ENCODE data around the gene FCHSD2. TPM values are rescaled to one million over a fixed set of nuclear protein-coding genes. Genes with fewer than 3 reads are reported as not detected.

FCHSD2 gene
- total and polyA plus RNA-seq, 10 donors, result 30.2 to 129 (median 69.7) TPM

GRCh38 chr11:72899238-72899637 lies 242.9 kb downstream of the FCHSD2 start:
- Histone ChIP-seq H3K27ac (peak overlapping the region in 2 of 8 donors; percentile 6 to 16), H3K4me1 (peaks cover 0 to 6% (median 0%) of the 10 kb centered on the region in 6 donors), H3K9me3 (no peaks in the 10 kb centered on the region), H3K36me3 (peaks cover 0 to 93% (median 22%) of the 10 kb centered on the region in 6 donors), H3K27me3 (replicated peaks in 1 of 7) (no peaks in the 10 kb centered on the region), H3K4me3 (no peak overlapping the region)
- intact Hi-C loops (cut with DNase I; ENCODE audit: low total_unique reads), result no loop called here
- 76 to 87% (median 78%) methylated on average over 2 of the region's 2 CpGs for WGBS, 5 donors
- DNase-seq, result no peak
- no peak for TF ChIP-seq POLR2AphosphoS5 (IDR thresholded peaks at IDR 0.05)
- TF ChIP-seq POLR2A (IDR thresholded peaks at IDR 0.05), result no peak
- no peak for TF ChIP-seq CTCF (IDR thresholded peaks at IDR 0.05 in 8 of 11, conservative IDR thresholded peaks at IDR 0.05 in 3 of 11)

GRCh38 chr11:72897506-72897905 lies 244.6 kb downstream of the FCHSD2 start:
- H3K27me3 ChIP-seq (replicated peaks in 1 of 7), result no peaks in the 10 kb centered on the region
- no peaks in the 10 kb centered on the region for H3K9me3 ChIP-seq
- H3K36me3 ChIP-seq, result peaks cover 0 to 94% (median 24%) of the 10 kb centered on the region in 6 donors
- peak overlapping the region in 5 of 8 donors; percentile 8 to 53 (median 44) for H3K27ac ChIP-seq
- intact Hi-C loops (cut with DNase I; ENCODE audit: low total_unique reads), result no loop called here
- no peak for DNase-seq
- H3K4me1 ChIP-seq, result peaks cover 0 to 6% (median 0%) of the 10 kb centered on the region in 6 donors
- no peak overlapping the region for H3K4me3 ChIP-seq
- TF ChIP-seq CTCF (IDR thresholded peaks at IDR 0.05 in 8 of 11, conservative IDR thresholded peaks at IDR 0.05 in 3 of 11), result no peak
- no peak for TF ChIP-seq POLR2A (IDR thresholded peaks at IDR 0.05)
- TF ChIP-seq POLR2AphosphoS5 (IDR thresholded peaks at IDR 0.05), result no peak

GRCh38 chr11:72896431-72896830 lies 245.7 kb downstream of the FCHSD2 start:
- H3K36me3 ChIP-seq, result peaks cover 0 to 88% (median 19%) of the 10 kb centered on the region in 6 donors
- H3K4me3 ChIP-seq, result no peak overlapping the region
- no peak for DNase-seq
- no peaks in the 10 kb centered on the region for H3K9me3 ChIP-seq
- TF ChIP-seq CTCF (IDR thresholded peaks at IDR 0.05 in 8 of 11, conservative IDR thresholded peaks at IDR 0.05 in 3 of 11) (no peak), POLR2A (IDR thresholded peaks at IDR 0.05) (no peak)
- H3K27ac ChIP-seq, result peak overlapping the region in 5 of 8 donors; percentile 1 to 51 (median 47)
- intact Hi-C loops (cut with DNase I; ENCODE audit: low total_unique reads), result no loop called here
- peaks cover 0 to 6% (median 0%) of the 10 kb centered on the region in 6 donors for H3K4me1 ChIP-seq
- WGBS, 5 donors, result 79 to 89% (median 83%) methylated on average over 1 of the region's 1 CpG
- no peaks in the 10 kb centered on the region for H3K27me3 ChIP-seq (replicated peaks in 1 of 7)

GRCh38 chr11:72890881-72891280 lies 251.2 kb downstream of the FCHSD2 start:
- H3K27me3 ChIP-seq (replicated peaks in 1 of 7), result no peaks in the 10 kb centered on the region
- H3K4me1 ChIP-seq, result peaks cover 0 to 2% (median 0%) of the 10 kb centered on the region in 6 donors
- DNase-seq, result no peak
- H3K27ac ChIP-seq, result no peak overlapping the region
- H3K4me3 ChIP-seq, result no peak overlapping the region
- no peak for TF ChIP-seq POLR2A (IDR thresholded peaks at IDR 0.05)
- TF ChIP-seq POLR2AphosphoS5 (IDR thresholded peaks at IDR 0.05), result no peak
- no peak for TF ChIP-seq CTCF (IDR thresholded peaks at IDR 0.05 in 8 of 11, conservative IDR thresholded peaks at IDR 0.05 in 3 of 11)
- intact Hi-C loops (cut with DNase I; ENCODE audit: low total_unique reads), result no loop called here
- peaks cover 0 to 88% (median 48%) of the 10 kb centered on the region in 6 donors for H3K36me3 ChIP-seq
- H3K9me3 ChIP-seq, result no peaks in the 10 kb centered on the region
- 95 to 100% (median 97%) methylated on average over 2 of the region's 2 CpGs for WGBS, 5 donors
